Osteocyte (in vitro differentiated cells): Measurements from ENCODE around the gene PPP1R37. TPM values are rescaled to one million over a fixed set of nuclear protein-coding genes. Genes with fewer than 3 reads are reported as not detected.

ENCODE experiments used
- DNase-seq: peaks from one replicate; pipeline ENCODE4 v3.0.0; 2021; ENCODE audit warnings: mixed read lengths; ENCODE audit not compliant: unreplicated experiment; ENCODE audit errors: extremely low spot score
- H3K27ac Mint-ChIP-seq: one replicate; pipeline ENCODE4 v1.8.0; 2021; ENCODE audit warnings: mild to moderate bottlenecking, mixed read lengths; ENCODE audit not compliant: unreplicated experiment
- H3K27me3 Mint-ChIP-seq: one replicate; pipeline ENCODE4 v1.8.0; 2021; ENCODE audit warnings: mixed read lengths; ENCODE audit not compliant: unreplicated experiment
- H3K36me3 Mint-ChIP-seq: one replicate; pipeline ENCODE4 v1.8.0; 2021; ENCODE audit warnings: mixed read lengths; ENCODE audit not compliant: unreplicated experiment
- H3K4me1 Mint-ChIP-seq: one replicate; pipeline ENCODE4 v1.8.0; 2021; ENCODE audit warnings: mixed read lengths; ENCODE audit not compliant: unreplicated experiment
- H3K4me3 Mint-ChIP-seq: one replicate; pipeline ENCODE4 v1.8.0; 2021; ENCODE audit warnings: mild to moderate bottlenecking, moderate library complexity, mixed read lengths; ENCODE audit not compliant: unreplicated experiment
- H3K9me3 Mint-ChIP-seq: one replicate; pipeline ENCODE4 v1.8.0; 2021; ENCODE audit warnings: mixed read lengths; ENCODE audit not compliant: unreplicated experiment
- total RNA-seq: library from RNA; stranded (reverse); gene quantifications from 2 replicates; pipeline ENCODE4 v1.2.1, GENCODE V29; 2021
- TF ChIP-seq, protein P1 (sequence below): fragments of 200-600 bp; sonication (generic); IDR thresholded peaks from 2 replicates; pipeline ENCODE4 v1.5.0; 2021; ENCODE audit warnings: antibody characterized with exemption, mild to moderate bottlenecking, moderate library complexity

The PPP1R37 gene
- total RNA-seq, 1 donor from 2014 or later, result 34.8 TPM

DNA sequence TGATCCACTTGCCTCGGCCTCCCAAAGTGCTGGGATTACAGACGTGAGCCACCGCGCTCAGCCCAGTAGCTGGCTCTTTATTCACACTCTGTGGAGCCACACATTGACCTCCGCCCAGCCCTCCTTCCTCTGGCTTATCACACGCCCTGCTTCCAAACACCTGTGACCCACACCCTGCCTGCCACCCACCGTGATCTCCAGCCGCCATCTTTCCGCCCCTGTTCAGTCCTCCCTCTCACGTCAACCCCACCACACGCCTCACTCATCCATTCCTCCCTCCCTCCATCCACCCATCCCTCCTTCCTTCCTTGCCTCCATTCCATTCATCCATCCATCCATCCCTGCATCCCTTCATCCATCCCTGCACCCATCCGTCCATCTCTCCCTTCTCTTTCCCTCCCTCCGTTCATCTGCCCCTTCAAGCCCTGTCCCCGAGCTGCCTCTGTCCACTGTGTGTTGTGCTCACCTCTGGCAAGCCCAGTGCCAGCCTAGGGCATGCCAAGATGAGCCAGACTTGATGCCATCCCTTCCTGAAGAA lies 34.3 kb upstream of the PPP1R37 start:
- Mint-ChIP-seq H3K27me3 (no peaks in the 10 kb centered on the region), H3K27ac (no peak overlapping the region), H3K9me3 (no peaks in the 10 kb centered on the region), H3K4me3 (no peak overlapping the region), H3K4me1 (peaks cover 3% of the 10 kb centered on the region), H3K36me3 (peaks cover 52% of the 10 kb centered on the region)
- TF ChIP-seq, protein P1, sequence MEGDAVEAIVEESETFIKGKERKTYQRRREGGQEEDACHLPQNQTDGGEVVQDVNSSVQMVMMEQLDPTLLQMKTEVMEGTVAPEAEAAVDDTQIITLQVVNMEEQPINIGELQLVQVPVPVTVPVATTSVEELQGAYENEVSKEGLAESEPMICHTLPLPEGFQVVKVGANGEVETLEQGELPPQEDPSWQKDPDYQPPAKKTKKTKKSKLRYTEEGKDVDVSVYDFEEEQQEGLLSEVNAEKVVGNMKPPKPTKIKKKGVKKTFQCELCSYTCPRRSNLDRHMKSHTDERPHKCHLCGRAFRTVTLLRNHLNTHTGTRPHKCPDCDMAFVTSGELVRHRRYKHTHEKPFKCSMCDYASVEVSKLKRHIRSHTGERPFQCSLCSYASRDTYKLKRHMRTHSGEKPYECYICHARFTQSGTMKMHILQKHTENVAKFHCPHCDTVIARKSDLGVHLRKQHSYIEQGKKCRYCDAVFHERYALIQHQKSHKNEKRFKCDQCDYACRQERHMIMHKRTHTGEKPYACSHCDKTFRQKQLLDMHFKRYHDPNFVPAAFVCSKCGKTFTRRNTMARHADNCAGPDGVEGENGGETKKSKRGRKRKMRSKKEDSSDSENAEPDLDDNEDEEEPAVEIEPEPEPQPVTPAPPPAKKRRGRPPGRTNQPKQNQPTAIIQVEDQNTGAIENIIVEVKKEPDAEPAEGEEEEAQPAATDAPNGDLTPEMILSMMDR, result no peak
- DNase-seq, result no peak

DNA sequence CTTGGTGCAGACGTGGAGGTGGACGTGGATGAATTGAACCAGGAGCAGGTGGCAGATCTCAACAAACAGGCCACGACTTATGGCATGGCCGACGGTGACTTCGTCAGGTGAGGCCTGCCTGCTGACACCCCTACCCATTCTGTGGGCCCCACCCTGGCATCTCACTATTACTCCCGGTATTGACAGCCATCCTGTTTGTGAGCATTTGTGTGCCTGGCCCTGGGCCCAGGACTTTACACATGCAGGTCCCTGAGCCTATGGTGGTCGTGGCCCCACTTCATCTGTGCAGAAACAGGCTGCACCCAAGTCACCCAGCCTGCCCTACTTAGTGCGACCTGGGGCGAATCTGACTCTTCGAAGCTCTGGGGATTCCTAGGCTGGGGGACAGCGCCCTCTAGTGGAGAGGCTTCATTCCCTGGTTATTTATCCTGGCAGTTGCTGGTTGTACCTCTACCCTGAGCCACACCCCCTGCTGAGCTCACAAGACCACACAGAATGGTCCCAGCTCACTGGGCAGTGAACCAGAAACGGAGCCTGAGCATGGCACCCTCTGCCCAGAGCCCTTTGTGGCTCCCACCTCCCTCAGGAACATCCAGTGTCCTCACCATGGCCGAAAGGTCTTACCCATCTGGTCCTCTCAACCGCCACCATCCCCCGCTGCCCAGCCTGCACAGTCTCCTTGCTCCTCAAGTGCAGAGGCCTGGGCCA lies 33.6 kb upstream of the PPP1R37 start:
- peaks cover 51% of the 10 kb centered on the region for H3K36me3 Mint-ChIP-seq
- no peaks in the 10 kb centered on the region for H3K27me3 Mint-ChIP-seq
- TF ChIP-seq, protein P1, result peak; percentile 81
- H3K27ac Mint-ChIP-seq, result no peak overlapping the region
- H3K4me3 Mint-ChIP-seq, result no peak overlapping the region
- no peaks in the 10 kb centered on the region for H3K9me3 Mint-ChIP-seq
- peaks cover 3% of the 10 kb centered on the region for H3K4me1 Mint-ChIP-seq
- peak; percentile 91 for DNase-seq

DNA sequence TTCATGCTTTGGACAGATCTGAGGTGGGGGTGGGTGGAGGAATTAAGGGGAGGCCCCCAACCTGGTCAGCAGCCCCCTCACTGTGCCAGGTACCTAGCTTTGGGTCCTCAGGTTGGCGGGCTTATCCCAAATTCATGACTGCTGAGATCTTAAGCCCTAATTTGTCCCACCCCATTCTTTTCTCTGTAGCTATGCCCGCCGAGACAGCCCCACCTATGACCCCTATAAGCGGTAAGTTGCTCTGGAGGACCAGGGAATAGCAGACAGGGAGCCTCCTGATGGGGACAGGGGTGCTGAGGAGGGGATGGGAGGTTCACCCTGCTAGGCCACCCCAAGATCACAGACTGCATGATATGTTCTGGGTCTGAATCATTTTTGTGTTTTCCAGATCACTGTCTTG lies 31.0 kb upstream of the PPP1R37 start:
- H3K36me3 Mint-ChIP-seq, result peaks cover 52% of the 10 kb centered on the region

DNA sequence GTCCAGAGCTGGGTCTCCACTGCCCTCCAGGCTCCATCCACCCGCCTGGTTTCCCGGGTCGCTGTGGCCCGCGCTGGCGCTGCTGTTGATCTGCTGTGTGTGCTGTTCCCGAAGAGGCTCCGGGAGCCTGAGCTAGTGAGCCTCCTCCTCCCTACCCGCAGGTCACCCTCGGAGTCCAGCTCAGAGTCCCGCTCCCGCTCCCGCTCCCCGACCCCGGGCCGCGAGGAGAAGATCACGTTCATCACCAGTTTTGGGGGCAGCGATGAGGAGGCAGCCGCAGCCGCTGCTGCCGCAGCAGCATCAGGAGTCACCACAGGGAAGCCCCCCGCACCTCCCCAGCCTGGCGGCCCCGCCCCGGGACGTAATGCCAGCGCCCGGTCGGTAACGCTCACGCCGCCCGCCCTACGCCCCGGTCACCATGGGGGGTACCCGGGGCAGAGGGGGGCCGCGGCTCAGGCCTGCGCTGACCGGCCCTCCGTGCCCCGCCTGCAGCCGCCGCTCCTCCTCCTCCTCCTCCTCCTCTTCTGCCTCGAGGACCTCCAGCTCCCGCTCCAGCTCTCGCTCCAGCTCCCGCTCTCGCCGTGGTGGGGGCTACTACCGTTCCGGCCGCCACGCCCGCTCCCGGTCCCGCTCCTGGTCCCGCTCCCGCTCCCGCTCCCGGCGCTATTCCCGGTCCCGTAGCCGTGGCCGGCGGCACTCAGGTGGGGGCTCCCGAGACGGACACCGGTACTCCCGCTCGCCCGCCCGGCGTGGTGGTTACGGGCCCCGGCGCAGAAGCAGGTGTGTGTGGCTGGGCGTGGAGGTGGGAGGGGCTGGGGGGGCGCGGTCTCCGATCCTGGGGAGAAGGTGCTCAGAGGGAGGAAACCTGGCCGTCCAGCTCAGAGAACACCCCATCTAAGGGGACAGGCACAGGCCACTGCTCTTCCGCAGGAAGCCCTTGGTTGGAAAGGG lies 28.9 kb upstream of the PPP1R37 start:
- no peaks in the 10 kb centered on the region for H3K9me3 Mint-ChIP-seq
- peaks cover 43% of the 10 kb centered on the region for H3K36me3 Mint-ChIP-seq
- H3K4me3 Mint-ChIP-seq, result no peak overlapping the region
- peaks cover 3% of the 10 kb centered on the region for H3K4me1 Mint-ChIP-seq
- no peak overlapping the region for H3K27ac Mint-ChIP-seq
- TF ChIP-seq, protein P1, result no peak
- DNase-seq, result peak; percentile 83
- H3K27me3 Mint-ChIP-seq, result no peaks in the 10 kb centered on the region

More for the DNA sequence above, 31.0 kb upstream of the PPP1R37 start:
- no peak for DNase-seq
- no peaks in the 10 kb centered on the region for H3K27me3 Mint-ChIP-seq
- H3K27ac Mint-ChIP-seq, result no peak overlapping the region
- H3K9me3 Mint-ChIP-seq, result no peaks in the 10 kb centered on the region
- H3K4me1 Mint-ChIP-seq, result peaks cover 3% of the 10 kb centered on the region
- no peak overlapping the region for H3K4me3 Mint-ChIP-seq
- TF ChIP-seq, protein P1, result no peak
